HG02852 (cell line): ENCODE results near the gene PAIP1.
"Not testable (repeated sequence)": the region's sequence is repeated elsewhere in the genome, so short reads cannot be mapped to it uniquely, and the experiment has no call there.

Source experiments
- ATAC-seq: cut with Tn5 transposase; IDR thresholded peaks from one replicate; pipeline ENCODE4 v1.9.1; 2021; ENCODE audit warnings: mild to moderate bottlenecking, moderate library complexity; ENCODE audit not compliant: unreplicated experiment

Gene PAIP1

GRCh38 chr5:43556857-43557542 is at the start of gene PAIP1:
TSS of gene PAIP1 (minus strand) at chr5:43557077. CDS start at chr5:43556846, 231 bp downstream.
- ATAC-seq = peak; percentile 72

- no peak for ATAC-seq
These were observed 49.5 kb upstream of the PAIP1 start for GRCh38 chr5:43606351-43606750.

GRCh38 chr5:43604699-43605098 is 47.8 kb upstream of the PAIP1 start:
- no peak for ATAC-seq

GRCh38 chr5:43603344-43604217 is 46.7 kb upstream of the PAIP1 start:
- peak; percentile 44 for ATAC-seq

- peak; percentile 83 for ATAC-seq
These were observed 45.8 kb upstream of the PAIP1 start, which contains the start of gene NNT for GRCh38 chr5:43602461-43603343. TSS of gene NNT (plus strand) at chr5:43603180. CDS start at chr5:43609196, 6,016 bp downstream.

GRCh38 chr5:43601454-43602260 is 44.8 kb upstream of the PAIP1 start:
- peak; percentile 28 for ATAC-seq

- not testable (repeated sequence) for ATAC-seq
These were observed 42.0 kb upstream of the PAIP1 start for GRCh38 chr5:43598927-43599326.

- no peak for ATAC-seq
These were observed 35.5 kb upstream of the PAIP1 start for GRCh38 chr5:43592363-43592762.

GRCh38 chr5:43590700-43591099 is 33.8 kb upstream of the PAIP1 start:
- ATAC-seq = no peak

- no peak for ATAC-seq
These were observed 32.4 kb upstream of the PAIP1 start for GRCh38 chr5:43589310-43589709.

- ATAC-seq = no peak
These were observed 32.0 kb upstream of the PAIP1 start for GRCh38 chr5:43588842-43589241.

- no peak for ATAC-seq
These were observed 27.4 kb upstream of the PAIP1 start for GRCh38 chr5:43584166-43584699.

- ATAC-seq = no peak
These were observed 26.8 kb upstream of the PAIP1 start for GRCh38 chr5:43583724-43584123.

- no peak for ATAC-seq
These were observed 25.5 kb upstream of the PAIP1 start for GRCh38 chr5:43582082-43583005.

GRCh38 chr5:43581398-43581797 is 24.5 kb upstream of the PAIP1 start:
- no peak for ATAC-seq

GRCh38 chr5:43580402-43581210 is 23.7 kb upstream of the PAIP1 start:
- ATAC-seq = not testable (repeated sequence)

GRCh38 chr5:43573058-43573457 is 16.2 kb upstream of the PAIP1 start:
- no peak for ATAC-seq

GRCh38 chr5:43572357-43572756 is 15.5 kb upstream of the PAIP1 start:
- no peak for ATAC-seq
